NCI-H82 treated with DMSO at 0.1 percent for 48 hours (cell line): ENCODE results near the gene NACA2.
"Not testable (repeated sequence)": the region's sequence is repeated elsewhere in the genome, so short reads cannot be mapped to it uniquely, and the experiment has no call there.

ENCODE experiments used
- DNase-seq: peaks from one replicate; lab custom pipeline; 2025; ENCODE audit not compliant: unreplicated experiment; lab: John Stamatoyannopoulos, UW

The NACA2 gene

GRCh38 chr17:61579347-61579746 is 11.7 kb downstream of the NACA2 start:
- no peak for DNase-seq

GRCh38 chr17:61578645-61579044 is 12.4 kb downstream of the NACA2 start:
- no peak for DNase-seq

GRCh38 chr17:61575983-61576382 is 15.0 kb downstream of the NACA2 start:
- no peak for DNase-seq

- no peak for DNase-seq
Observed at GRCh38 chr17:61575352-61575975, 15.6 kb downstream of the NACA2 start.

- DNase-seq, result peak; percentile 54
Observed at GRCh38 chr17:61574542-61575351, 16.3 kb downstream of the NACA2 start.

GRCh38 chr17:61572547-61572946 is 18.5 kb downstream of the NACA2 start:
- not testable (repeated sequence) for DNase-seq

GRCh38 chr17:61571624-61572023 is 19.4 kb downstream of the NACA2 start:
- DNase-seq, result no peak

GRCh38 chr17:61570118-61570517 is 20.9 kb downstream of the NACA2 start:
- no peak for DNase-seq

- DNase-seq, result not testable (repeated sequence)
Observed at GRCh38 chr17:61569525-61569924, 21.5 kb downstream of the NACA2 start.

- no peak for DNase-seq
Observed at GRCh38 chr17:61568219-61569072, 22.6 kb downstream of the NACA2 start.

GRCh38 chr17:61567045-61567802 is 23.8 kb downstream of the NACA2 start:
- no peak for DNase-seq

- not testable (repeated sequence) for DNase-seq
Observed at GRCh38 chr17:61566448-61566847, 24.6 kb downstream of the NACA2 start.

GRCh38 chr17:61565850-61566249 is 25.2 kb downstream of the NACA2 start:
- DNase-seq, result not testable (repeated sequence)

GRCh38 chr17:61565213-61565612 is 25.8 kb downstream of the NACA2 start:
- no peak for DNase-seq

GRCh38 chr17:61562287-61562686 is 28.7 kb downstream of the NACA2 start:
- DNase-seq, result no peak

- no peak for DNase-seq
Observed at GRCh38 chr17:61561354-61561753, 29.7 kb downstream of the NACA2 start.

- no peak for DNase-seq
Observed at GRCh38 chr17:61560071-61560470, 30.9 kb downstream of the NACA2 start.

GRCh38 chr17:61556224-61557188 is 34.5 kb downstream of the NACA2 start:
- DNase-seq, result no peak

GRCh38 chr17:61555127-61555566 is 35.9 kb downstream of the NACA2 start:
- peak; percentile 71 for DNase-seq

GRCh38 chr17:61554209-61554608 is 36.8 kb downstream of the NACA2 start:
- no peak for DNase-seq
